WTC11 (cell line): Measurements from ENCODE around the gene CCAR1.

Experiments used
- FOXK1 ChIP-seq: sonication (generic); formaldehyde crosslinking; IDR thresholded peaks from 2 replicates; pipeline ENCODE4 v1.8.0; 2022; ENCODE audit warnings: mild to moderate bottlenecking, moderate library complexity, missing genetic modification reagents
- SMAD3 ChIP-seq: sonication (generic); formaldehyde crosslinking; IDR thresholded peaks from 2 replicates; pipeline ENCODE4 v1.8.0; 2022; ENCODE audit warnings: missing genetic modification reagents, mild to moderate bottlenecking, borderline replicate concordance
- TF ChIP-seq, protein P1 (sequence below): fragments of 200-600 bp; IDR thresholded peaks from 2 replicates; pipeline ENCODE4 v1.8.0; 2022; ENCODE audit warnings: antibody characterized with exemption
- TF ChIP-seq, protein P2 (sequence below): sonication (generic); formaldehyde crosslinking; IDR thresholded peaks from 2 replicates; pipeline ENCODE4 v1.8.0; 2023; ENCODE audit warnings: missing genetic modification reagents
- TF ChIP-seq, protein P3 (sequence below): sonication (generic); formaldehyde crosslinking; IDR thresholded peaks from 2 replicates; pipeline ENCODE4 v1.8.0; 2023; ENCODE audit warnings: missing genetic modification reagents, mild to moderate bottlenecking, borderline replicate concordance
- TF ChIP-seq, protein P4 (sequence below): sonication (generic); formaldehyde crosslinking; IDR thresholded peaks from 2 replicates; pipeline ENCODE4 v1.8.0; 2022; ENCODE audit warnings: mild to moderate bottlenecking, missing genetic modification reagents

DNA sequence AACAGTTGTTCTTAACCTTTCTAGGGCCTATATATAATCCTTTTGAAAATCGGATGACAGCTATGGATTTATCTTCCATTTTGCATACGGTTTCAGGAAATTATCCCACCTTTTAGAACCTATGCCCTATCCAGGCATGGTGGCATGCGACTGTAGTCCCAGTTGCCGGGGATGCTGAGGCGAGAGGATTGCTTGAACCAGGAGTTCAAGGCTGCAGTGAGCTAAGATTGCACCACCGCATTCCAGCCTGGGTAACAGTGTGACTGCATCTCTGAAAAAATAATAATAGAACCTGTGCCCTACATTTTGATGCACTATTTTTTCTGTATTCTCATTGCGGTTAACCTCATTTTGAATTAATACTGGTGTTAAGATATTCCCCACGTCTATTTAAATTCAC is 11.6 kb downstream of the CCAR1 start:
- TF ChIP-seq, protein P1, sequence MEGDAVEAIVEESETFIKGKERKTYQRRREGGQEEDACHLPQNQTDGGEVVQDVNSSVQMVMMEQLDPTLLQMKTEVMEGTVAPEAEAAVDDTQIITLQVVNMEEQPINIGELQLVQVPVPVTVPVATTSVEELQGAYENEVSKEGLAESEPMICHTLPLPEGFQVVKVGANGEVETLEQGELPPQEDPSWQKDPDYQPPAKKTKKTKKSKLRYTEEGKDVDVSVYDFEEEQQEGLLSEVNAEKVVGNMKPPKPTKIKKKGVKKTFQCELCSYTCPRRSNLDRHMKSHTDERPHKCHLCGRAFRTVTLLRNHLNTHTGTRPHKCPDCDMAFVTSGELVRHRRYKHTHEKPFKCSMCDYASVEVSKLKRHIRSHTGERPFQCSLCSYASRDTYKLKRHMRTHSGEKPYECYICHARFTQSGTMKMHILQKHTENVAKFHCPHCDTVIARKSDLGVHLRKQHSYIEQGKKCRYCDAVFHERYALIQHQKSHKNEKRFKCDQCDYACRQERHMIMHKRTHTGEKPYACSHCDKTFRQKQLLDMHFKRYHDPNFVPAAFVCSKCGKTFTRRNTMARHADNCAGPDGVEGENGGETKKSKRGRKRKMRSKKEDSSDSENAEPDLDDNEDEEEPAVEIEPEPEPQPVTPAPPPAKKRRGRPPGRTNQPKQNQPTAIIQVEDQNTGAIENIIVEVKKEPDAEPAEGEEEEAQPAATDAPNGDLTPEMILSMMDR, result no peak
- TF ChIP-seq SMAD3 (CRISPR knock-in tag) (no peak), FOXK1 (CRISPR knock-in tag) (no peak)
- TF ChIP-seq, protein P2, sequence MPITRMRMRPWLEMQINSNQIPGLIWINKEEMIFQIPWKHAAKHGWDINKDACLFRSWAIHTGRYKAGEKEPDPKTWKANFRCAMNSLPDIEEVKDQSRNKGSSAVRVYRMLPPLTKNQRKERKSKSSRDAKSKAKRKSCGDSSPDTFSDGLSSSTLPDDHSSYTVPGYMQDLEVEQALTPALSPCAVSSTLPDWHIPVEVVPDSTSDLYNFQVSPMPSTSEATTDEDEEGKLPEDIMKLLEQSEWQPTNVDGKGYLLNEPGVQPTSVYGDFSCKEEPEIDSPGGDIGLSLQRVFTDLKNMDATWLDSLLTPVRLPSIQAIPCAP (CRISPR knock-in tag), result no peak
- TF ChIP-seq, protein P3, sequence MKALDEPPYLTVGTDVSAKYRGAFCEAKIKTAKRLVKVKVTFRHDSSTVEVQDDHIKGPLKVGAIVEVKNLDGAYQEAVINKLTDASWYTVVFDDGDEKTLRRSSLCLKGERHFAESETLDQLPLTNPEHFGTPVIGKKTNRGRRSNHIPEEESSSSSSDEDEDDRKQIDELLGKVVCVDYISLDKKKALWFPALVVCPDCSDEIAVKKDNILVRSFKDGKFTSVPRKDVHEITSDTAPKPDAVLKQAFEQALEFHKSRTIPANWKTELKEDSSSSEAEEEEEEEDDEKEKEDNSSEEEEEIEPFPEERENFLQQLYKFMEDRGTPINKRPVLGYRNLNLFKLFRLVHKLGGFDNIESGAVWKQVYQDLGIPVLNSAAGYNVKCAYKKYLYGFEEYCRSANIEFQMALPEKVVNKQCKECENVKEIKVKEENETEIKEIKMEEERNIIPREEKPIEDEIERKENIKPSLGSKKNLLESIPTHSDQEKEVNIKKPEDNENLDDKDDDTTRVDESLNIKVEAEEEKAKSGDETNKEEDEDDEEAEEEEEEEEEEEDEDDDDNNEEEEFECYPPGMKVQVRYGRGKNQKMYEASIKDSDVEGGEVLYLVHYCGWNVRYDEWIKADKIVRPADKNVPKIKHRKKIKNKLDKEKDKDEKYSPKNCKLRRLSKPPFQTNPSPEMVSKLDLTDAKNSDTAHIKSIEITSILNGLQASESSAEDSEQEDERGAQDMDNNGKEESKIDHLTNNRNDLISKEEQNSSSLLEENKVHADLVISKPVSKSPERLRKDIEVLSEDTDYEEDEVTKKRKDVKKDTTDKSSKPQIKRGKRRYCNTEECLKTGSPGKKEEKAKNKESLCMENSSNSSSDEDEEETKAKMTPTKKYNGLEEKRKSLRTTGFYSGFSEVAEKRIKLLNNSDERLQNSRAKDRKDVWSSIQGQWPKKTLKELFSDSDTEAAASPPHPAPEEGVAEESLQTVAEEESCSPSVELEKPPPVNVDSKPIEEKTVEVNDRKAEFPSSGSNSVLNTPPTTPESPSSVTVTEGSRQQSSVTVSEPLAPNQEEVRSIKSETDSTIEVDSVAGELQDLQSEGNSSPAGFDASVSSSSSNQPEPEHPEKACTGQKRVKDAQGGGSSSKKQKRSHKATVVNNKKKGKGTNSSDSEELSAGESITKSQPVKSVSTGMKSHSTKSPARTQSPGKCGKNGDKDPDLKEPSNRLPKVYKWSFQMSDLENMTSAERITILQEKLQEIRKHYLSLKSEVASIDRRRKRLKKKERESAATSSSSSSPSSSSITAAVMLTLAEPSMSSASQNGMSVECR (CRISPR knock-in tag), result no peak
- TF ChIP-seq, protein P4, sequence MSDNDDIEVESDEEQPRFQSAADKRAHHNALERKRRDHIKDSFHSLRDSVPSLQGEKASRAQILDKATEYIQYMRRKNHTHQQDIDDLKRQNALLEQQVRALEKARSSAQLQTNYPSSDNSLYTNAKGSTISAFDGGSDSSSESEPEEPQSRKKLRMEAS (CRISPR knock-in tag), result no peak
